Small intestine (tissue), 7 donors: ENCODE results near the gene TSPAN5. TPM values are rescaled to one million over a fixed set of nuclear protein-coding genes. Genes with fewer than 3 reads are reported as not detected.

Source experiments
- DNase-seq, 2 donors: peaks; one replicate each; pipeline versions ENCODE4 v3.0.0 to v3.0.0-alpha.2; 2013
- FAIRE-seq: peaks from 2 replicates; lab custom pipeline; 2012; peaks lifted over from hg19 to GRCh38; lab: Jason Lieb, UNC
- H3K27ac ChIP-seq, 3 donors: one replicate each; pipeline ENCODE4 v1.5.1; 2013; ENCODE audit warnings: low read length in 2 of 3, mild to moderate bottlenecking in 2 of 3, control low read depth in 1 of 3, inconsistent platforms in 1 of 3, low read depth in 1 of 3, moderate library complexity in 1 of 3
- H3K27me3 ChIP-seq, 3 donors: one replicate each; pipeline ENCODE4 v1.6.1; 2013; ENCODE audit warnings: low read length in 3 of 3, inconsistent platforms in 1 of 3; ENCODE audit not compliant: control insufficient read depth in 3 of 3, insufficient read depth in 3 of 3
- H3K36me3 ChIP-seq, 3 donors: one replicate each; pipeline ENCODE4 v1.6.1; 2013; ENCODE audit warnings: low read length in 3 of 3, inconsistent platforms in 1 of 3, low read depth in 1 of 3, mild to moderate bottlenecking in 1 of 3, moderate library complexity in 1 of 3; ENCODE audit not compliant: control insufficient read depth in 3 of 3, insufficient read depth in 2 of 3
- H3K4me1 ChIP-seq, 3 donors: one replicate each; pipeline ENCODE4 v1.6.1; 2013; ENCODE audit warnings: low read length in 2 of 3, inconsistent platforms in 1 of 3, low read depth in 1 of 3, mild to moderate bottlenecking in 1 of 3, moderate library complexity in 1 of 3; ENCODE audit not compliant: control insufficient read depth in 3 of 3, insufficient read depth in 2 of 3
- H3K4me3 ChIP-seq, 3 donors: one replicate each; pipeline ENCODE4 v1.5.1; 2013; ENCODE audit warnings: low read length in 3 of 3, control low read depth in 1 of 3, inconsistent platforms in 1 of 3, low read depth in 1 of 3, mild to moderate bottlenecking in 1 of 3, moderate library complexity in 1 of 3
- H3K9me3 ChIP-seq, 2 donors: one replicate each; pipeline ENCODE4 v1.6.1; 2013; ENCODE audit warnings: low read depth in 1 of 2, low read length in 1 of 2; ENCODE audit not compliant: control insufficient read depth in 2 of 2, insufficient read depth in 1 of 2
- WGBS, 3 donors: extraction: QIAGEN DNeasy Blood & Tissue Kit; methylation state at CpG; one replicate each; pipeline ENCODE4 v1.1.7; 2013; 5-methylcytosine and 5-hydroxymethylcytosine counted together
- polyA plus RNA-seq, 4 donors: library from polyadenylated mRNA; stranded (reverse) in 3 of 4; unstranded in 1 of 4; fragments of 200-250 nt in 3 of 4; fragments of 120-200 nt in 1 of 4; gene quantifications; one replicate each; pipeline versions ENCODE4 v1.2.1 to v1.2.3, GENCODE V29; 2013
- donor health status: healthy with polysubstance abuse.
- donor health status: control.
- donor health status: control.
- donor health status: Bipolar disorder and iron deficiency.
- donor health status: healthy.

TSPAN5 gene
- polyA plus RNA-seq, 4 donors, result 0.67 to 4.9 (median 2.2) TPM

DNA sequence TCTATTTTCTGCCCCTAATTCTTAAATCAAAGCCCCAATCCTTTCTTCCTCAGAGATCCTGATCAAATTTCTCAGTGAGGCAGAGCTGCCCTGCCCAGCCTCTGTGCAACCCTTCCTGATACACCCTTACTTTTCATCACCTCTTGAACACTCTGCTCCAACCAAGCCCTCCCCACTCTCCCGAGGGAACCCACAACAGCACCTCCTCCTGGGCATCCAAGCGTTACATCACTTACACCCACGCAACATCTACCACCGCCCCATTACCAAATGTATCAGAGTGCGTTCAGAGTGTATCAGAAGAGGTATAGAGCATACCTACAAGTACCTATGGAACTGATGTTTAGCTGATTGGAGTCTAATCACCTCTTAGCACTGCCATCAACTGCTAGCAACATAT is 210.8 kb downstream of the TSPAN5 start:
- no peak overlapping the region for H3K4me3 ChIP-seq
- WGBS, 3 donors, result 85 to 89% (median 85%) methylated on average over 5 of the region's 5 CpGs
- no peaks in the 10 kb centered on the region for H3K27me3 ChIP-seq
- H3K36me3 ChIP-seq, result peaks cover 0 to 2% (median 0%) of the 10 kb centered on the region in 3 donors
- DNase-seq (no peak), FAIRE-seq (no peak)
- H3K4me1 ChIP-seq, result no peaks in the 10 kb centered on the region
- peaks cover 0 to 6% of the 10 kb centered on the region in 2 donors for H3K9me3 ChIP-seq
- H3K27ac ChIP-seq, result peak overlapping the region in 1 of 3 donors; percentile 36

DNA sequence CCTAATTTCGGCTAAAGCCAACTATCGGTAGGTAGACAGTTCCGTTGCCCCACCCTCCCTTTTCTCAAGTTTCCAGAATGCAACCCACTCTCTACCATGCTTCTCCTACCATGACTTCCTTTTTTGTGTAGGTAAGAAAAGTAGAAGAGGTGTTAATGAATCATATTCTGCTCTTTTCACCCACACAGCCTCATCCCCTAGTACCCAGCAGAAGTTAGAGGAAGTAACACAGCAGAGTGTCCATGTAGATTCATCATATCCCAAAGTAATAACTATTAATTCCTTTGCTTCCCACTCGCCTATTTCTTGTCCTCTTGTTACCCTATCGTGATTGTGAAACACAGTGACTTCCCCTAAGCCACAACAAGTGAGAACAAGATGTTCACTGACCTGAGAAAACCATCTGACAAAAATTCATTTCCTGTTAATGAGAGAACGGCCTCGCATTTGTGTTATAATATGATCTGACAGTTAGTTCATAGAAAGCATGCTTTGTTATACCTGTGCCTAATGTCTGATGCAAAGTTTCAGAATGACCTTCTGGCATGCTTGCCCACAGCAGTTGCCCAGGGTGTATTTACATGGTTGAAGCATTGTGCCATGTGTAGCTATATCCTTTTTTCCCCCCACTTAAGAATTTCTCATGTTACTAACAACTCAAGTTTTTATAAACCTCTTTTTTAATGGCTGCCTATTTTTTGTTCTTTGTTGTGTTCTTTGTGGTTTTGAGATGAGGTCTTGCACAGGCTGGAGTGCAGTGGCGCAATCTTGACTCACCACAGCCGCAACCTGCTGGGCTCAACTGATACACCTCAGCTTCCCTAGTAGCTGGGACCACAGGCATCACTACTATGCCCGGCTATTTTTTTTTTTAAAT is 211.7 kb downstream of the TSPAN5 start:
- peak in 1 of 2 donors; percentile 62 for DNase-seq
- Histone ChIP-seq H3K36me3 (peaks cover 0 to 4% (median 2%) of the 10 kb centered on the region in 3 donors), H3K4me3 (no peak overlapping the region), H3K9me3 (no peaks in the 10 kb centered on the region), H3K27ac (peak overlapping the region in 2 of 3 donors; percentile 49 to 83), H3K4me1 (no peaks in the 10 kb centered on the region), H3K27me3 (no peaks in the 10 kb centered on the region)
- no peak for FAIRE-seq
- WGBS, 3 donors, result 68 to 79% (median 71%) methylated on average over 10 of the region's 10 CpGs

DNA sequence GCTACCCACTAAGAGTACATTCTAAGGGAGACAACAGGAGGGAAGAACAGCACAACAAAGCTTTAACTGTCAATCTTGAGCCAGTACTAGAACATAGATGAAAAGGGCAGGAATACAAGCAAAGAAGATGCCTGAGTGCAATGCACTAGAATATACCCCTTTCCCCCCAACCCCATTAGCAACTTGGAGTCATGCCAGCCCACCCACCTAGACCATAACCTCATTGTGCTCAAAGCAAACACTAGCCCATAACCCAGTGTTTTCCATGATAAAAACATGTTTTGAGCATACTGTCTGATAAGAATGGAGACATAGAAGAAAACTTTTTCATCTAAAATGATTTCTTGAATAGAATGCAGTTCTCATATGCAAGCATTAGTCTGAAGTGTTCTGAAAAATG is 214.0 kb downstream of the TSPAN5 start:
- Histone ChIP-seq H3K4me1 (no peaks in the 10 kb centered on the region), H3K27me3 (no peaks in the 10 kb centered on the region), H3K9me3 (no peaks in the 10 kb centered on the region), H3K36me3 (peaks cover 0 to 8% (median 4%) of the 10 kb centered on the region in 3 donors), H3K4me3 (no peak overlapping the region), H3K27ac (no peak overlapping the region)
- DNase-seq, result no peak
- no peak for FAIRE-seq

DNA sequence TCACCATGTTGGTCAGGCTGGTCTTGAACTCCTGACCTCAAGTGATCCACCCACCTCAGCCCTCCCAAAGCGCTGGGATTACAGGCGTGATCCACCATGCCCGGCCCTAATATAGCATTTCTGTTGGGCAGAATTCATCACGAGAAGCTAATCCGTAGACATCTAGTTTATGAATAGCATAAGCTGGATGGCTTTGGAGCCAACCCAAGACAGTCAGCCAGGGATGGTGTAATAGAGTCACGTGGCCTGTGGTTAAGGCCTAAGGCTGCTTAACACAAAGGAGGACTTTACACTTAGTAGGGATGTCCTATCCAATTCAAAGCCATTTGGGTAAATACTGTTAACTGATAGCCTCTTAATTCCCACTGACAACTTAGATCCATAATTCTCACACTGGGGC is 223.6 kb downstream of the TSPAN5 start:
- no peak for FAIRE-seq
- Histone ChIP-seq H3K9me3 (no peaks in the 10 kb centered on the region), H3K27me3 (no peaks in the 10 kb centered on the region), H3K36me3 (peaks cover 4 to 11% (median 7%) of the 10 kb centered on the region in 3 donors), H3K27ac (no peak overlapping the region), H3K4me3 (no peak overlapping the region), H3K4me1 (no peaks in the 10 kb centered on the region)
- no peak for DNase-seq
- 96 to 97% (median 97%) methylated on average over 6 of the region's 6 CpGs for WGBS, 3 donors

DNA sequence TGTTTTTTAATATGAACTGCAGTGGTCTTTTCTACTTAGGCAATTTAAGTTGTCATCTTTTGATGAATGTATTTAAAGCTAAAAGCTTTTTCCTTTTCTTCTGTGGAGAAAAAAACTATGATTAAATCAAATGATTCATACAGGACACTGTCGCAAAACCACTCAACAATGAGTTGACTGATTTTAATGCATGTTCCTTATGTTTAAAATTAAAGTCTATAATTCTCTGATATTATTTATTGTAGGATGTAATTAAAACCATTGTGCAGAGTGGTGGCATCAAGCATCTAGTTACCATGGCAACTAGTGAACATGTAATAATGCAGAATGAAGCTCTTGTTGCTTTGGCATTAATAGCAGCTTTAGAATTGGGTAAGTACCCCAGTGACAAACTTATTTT is 224.7 kb downstream of the TSPAN5 start:
- no peak for FAIRE-seq
- no peak overlapping the region for H3K4me3 ChIP-seq
- WGBS, 3 donors, result 87 to 100% (median 90%) methylated on average over 1 of the region's 1 CpG

DNA sequence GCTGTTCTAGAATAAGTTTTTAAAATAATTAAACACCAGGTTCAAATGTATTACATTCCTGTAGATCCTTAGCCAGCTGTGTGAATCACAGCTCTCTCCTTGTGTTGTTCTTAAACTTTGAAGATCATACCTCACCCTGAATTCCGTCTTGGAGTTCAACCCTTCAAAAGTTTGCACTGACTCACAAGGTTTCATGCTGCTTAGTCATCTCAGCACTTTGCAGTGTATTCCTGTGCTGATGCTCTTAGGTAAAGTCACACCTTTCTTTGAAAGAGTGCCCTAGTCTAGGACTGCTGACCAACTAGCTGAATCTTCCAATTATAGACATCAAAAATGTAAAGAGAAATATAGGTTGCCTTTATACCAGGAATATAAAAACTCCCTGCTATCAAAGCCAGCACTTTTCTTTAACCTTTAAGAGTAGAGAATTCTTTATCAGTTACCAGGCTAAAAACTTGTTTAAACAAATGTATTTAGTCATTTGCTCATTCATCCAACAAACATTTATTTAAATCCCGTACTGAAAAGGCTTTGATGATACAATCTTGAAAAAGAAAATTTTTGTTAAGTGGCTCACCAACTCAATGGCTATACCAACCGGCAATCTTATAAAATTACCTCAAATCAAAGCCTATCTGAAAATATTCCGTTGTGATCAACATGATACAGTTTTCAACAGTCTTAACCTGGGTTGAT is 227.6 kb downstream of the TSPAN5 start:
- Histone ChIP-seq H3K4me3 (no peak overlapping the region), H3K27me3 (no peaks in the 10 kb centered on the region), H3K36me3 (peaks cover 4 to 7% (median 4%) of the 10 kb centered on the region in 3 donors), H3K4me1 (no peaks in the 10 kb centered on the region), H3K9me3 (no peaks in the 10 kb centered on the region), H3K27ac (no peak overlapping the region)
- DNase-seq (no peak), FAIRE-seq (no peak)
- 86 to 89% (median 88%) methylated on average over 4 of the region's 4 CpGs for WGBS, 3 donors

More for the DNA sequence above, 224.7 kb downstream of the TSPAN5 start:
- Histone ChIP-seq H3K36me3 (peaks cover 4 to 10% (median 7%) of the 10 kb centered on the region in 3 donors), H3K27ac (no peak overlapping the region), H3K4me1 (no peaks in the 10 kb centered on the region), H3K9me3 (no peaks in the 10 kb centered on the region), H3K27me3 (no peaks in the 10 kb centered on the region)
- DNase-seq, result no peak

DNA sequence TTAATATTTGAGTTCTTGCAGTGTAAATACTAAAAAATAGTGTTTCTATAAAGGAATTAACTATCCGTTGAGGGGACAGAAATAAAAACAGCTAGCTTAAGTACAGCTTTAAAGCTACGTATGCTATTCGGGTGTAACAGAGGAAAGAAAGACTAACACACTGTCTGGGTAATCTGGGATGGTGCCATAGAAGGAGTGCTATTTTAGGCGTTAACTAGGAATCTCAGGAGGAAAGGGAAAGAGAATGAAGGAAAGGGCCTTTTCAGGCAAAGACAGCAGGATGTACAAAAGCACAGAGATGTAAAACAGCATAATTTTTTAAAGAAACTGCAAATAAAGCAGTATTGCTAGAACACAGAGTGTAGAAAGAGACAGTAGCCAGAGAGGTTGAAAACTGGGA is 235.4 kb downstream of the TSPAN5 start:
- H3K4me1 ChIP-seq, result no peaks in the 10 kb centered on the region
- FAIRE-seq (no peak), DNase-seq (no peak)
- peaks cover 0 to 2% (median 0%) of the 10 kb centered on the region in 3 donors for H3K36me3 ChIP-seq
- H3K4me3 ChIP-seq, result no peak overlapping the region
- peaks cover 0 to 2% of the 10 kb centered on the region in 2 donors for H3K9me3 ChIP-seq
- 75 to 96% (median 95%) methylated on average over 4 of the region's 4 CpGs for WGBS, 3 donors
- H3K27ac ChIP-seq, result no peak overlapping the region
- H3K27me3 ChIP-seq, result no peaks in the 10 kb centered on the region

DNA sequence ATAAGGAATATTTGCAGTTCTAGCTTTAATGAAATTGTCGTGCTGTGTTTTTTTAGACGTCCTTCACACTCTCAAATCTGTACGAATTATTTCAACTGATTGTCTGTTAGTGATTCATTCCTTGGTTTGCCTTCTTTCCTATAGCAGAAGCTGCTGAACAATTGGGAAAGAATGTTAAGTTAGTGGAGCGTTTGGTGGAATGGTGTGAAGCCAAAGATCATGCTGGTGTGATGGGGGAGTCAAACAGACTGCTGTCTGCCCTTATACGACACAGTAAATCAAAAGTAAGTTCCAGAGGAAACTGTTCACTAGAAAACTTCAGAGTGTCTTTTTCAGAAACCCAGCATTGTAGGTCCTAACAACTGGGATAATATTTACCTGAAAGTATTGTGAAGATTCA is 237.3 kb downstream of the TSPAN5 start:
- peaks cover 0 to 4% (median 0%) of the 10 kb centered on the region in 3 donors for H3K36me3 ChIP-seq
- DNase-seq (no peak), FAIRE-seq (no peak)
- H3K4me3 ChIP-seq, result no peak overlapping the region
- WGBS, 3 donors, result 89 to 98% (median 97%) methylated on average over 5 of the region's 5 CpGs
- H3K9me3 ChIP-seq, result peaks cover 0 to 2% of the 10 kb centered on the region in 2 donors
- H3K4me1 ChIP-seq, result no peaks in the 10 kb centered on the region
- H3K27me3 ChIP-seq, result no peaks in the 10 kb centered on the region
- no peak overlapping the region for H3K27ac ChIP-seq
